Limb (tissue), 2 donors: ENCODE data around the gene TACC2.

Experiments
- DNase-seq, 2 donors: peaks; one replicate each; pipeline ENCODE4 v3.0.0-alpha.2; 2016; ENCODE audit errors: extremely low spot score in 2 of 2

The TACC2 gene

GRCh38 chr10:122121059-122121458 lies 132.1 kb downstream of the TACC2 start:
- DNase-seq: no peak

- DNase-seq: no peak
Measured at GRCh38 chr10:122122493-122122892, 133.5 kb downstream of the TACC2 start.

GRCh38 chr10:122123186-122123585 lies 134.2 kb downstream of the TACC2 start:
- DNase-seq: no peak

- no peak for DNase-seq
Measured at GRCh38 chr10:122124342-122124741, 135.4 kb downstream of the TACC2 start.

GRCh38 chr10:122124808-122125207 lies 135.8 kb downstream of the TACC2 start:
- no peak for DNase-seq

- DNase-seq: peak in 1 of 2 donors; percentile 54
Measured at GRCh38 chr10:122126763-122127659, 138.0 kb downstream of the TACC2 start.

- DNase-seq: no peak
Measured at GRCh38 chr10:122127943-122128342, 139.0 kb downstream of the TACC2 start.

- no peak for DNase-seq
Measured at GRCh38 chr10:122128357-122128756, 139.4 kb downstream of the TACC2 start.

- DNase-seq: no peak
Measured at GRCh38 chr10:122130474-122131110, 141.6 kb downstream of the TACC2 start.

GRCh38 chr10:122132331-122132755 lies 143.4 kb downstream of the TACC2 start:
- DNase-seq: no peak

GRCh38 chr10:122132882-122133565 lies 144.1 kb downstream of the TACC2 start:
- no peak for DNase-seq

- DNase-seq: no peak
Measured at GRCh38 chr10:122135251-122136025, 146.5 kb downstream of the TACC2 start.

GRCh38 chr10:122138831-122139625 lies 150.1 kb downstream of the TACC2 start:
- DNase-seq: no peak

- DNase-seq: no peak
Measured at GRCh38 chr10:122139627-122140170, 150.7 kb downstream of the TACC2 start.

- DNase-seq: no peak
Measured at GRCh38 chr10:122140461-122140902, 151.5 kb downstream of the TACC2 start.

- peak in 1 of 2 donors; percentile 69 for DNase-seq
Measured at GRCh38 chr10:122140941-122141623, 152.1 kb downstream of the TACC2 start.

- no peak for DNase-seq
Measured at GRCh38 chr10:122141821-122142640, 153.1 kb downstream of the TACC2 start.

GRCh38 chr10:122142641-122143237 lies 153.8 kb downstream of the TACC2 start:
- peak in 1 of 2 donors; percentile 80 for DNase-seq
